Prostate gland (tissue), 2 donors: ENCODE data around the gene RASL10A.

ENCODE experiments used
- CTCF ChIP-seq, 4 experiments: fragments of 200-600 bp in 2 of 4; fragments of 450-650 bp in 2 of 4; sonication (generic) in 2 of 4; IDR thresholded peaks; 1 replicate in 3 of 4; 2 replicates in 1 of 4; pipeline ENCODE4 v1.5.1; 2016 to 2019; ENCODE audit warnings: antibody characterized with exemption in 4 of 4, mild to moderate bottlenecking in 2 of 4, moderate library complexity in 2 of 4
- POLR2A ChIP-seq: fragments of 450-650 bp; IDR thresholded peaks from one replicate; pipeline ENCODE4 v1.6.1; 2016; ENCODE audit warnings: antibody characterized with exemption, mild to moderate bottlenecking
- POLR2AphosphoS5 ChIP-seq: sonication (generic); formaldehyde crosslinking; IDR thresholded peaks from one replicate; pipeline ENCODE4 v1.6.1; 2017; ENCODE audit warnings: antibody characterized with exemption

- TF ChIP-seq CTCF (IDR thresholded peaks at IDR 0.05) (no peak), POLR2AphosphoS5 (no peak), POLR2A (no peak)
Observed at GRCh38 chr22:29310065-29310862, 5.2 kb downstream of the RASL10A start.
